ENCODE data around the gene DDX10.
A peak's percentile ranks its signal among the peaks of the same experiment; 100 is the strongest.

The DDX10 gene

DNA sequence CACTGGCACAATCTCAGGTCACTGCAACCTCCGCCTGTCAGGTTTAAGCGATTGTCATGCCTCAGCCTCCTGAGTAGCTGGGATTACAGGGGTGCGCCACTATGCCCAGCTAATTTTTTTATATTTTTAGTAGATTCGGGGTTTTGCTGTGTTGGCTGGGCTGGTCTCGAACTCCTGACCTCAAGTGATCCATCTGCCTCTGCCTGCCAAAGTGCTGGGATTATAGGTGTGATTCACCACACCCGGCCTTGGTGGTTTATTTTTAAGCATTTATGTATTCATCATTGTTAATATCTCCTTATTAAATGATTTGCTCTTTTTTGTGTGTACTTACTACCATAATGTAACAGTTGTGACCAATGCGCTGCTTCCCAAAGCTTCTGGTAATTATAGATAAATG is 171.7 kb downstream of the DDX10 start:
- DNase-seq = no peak

DNA sequence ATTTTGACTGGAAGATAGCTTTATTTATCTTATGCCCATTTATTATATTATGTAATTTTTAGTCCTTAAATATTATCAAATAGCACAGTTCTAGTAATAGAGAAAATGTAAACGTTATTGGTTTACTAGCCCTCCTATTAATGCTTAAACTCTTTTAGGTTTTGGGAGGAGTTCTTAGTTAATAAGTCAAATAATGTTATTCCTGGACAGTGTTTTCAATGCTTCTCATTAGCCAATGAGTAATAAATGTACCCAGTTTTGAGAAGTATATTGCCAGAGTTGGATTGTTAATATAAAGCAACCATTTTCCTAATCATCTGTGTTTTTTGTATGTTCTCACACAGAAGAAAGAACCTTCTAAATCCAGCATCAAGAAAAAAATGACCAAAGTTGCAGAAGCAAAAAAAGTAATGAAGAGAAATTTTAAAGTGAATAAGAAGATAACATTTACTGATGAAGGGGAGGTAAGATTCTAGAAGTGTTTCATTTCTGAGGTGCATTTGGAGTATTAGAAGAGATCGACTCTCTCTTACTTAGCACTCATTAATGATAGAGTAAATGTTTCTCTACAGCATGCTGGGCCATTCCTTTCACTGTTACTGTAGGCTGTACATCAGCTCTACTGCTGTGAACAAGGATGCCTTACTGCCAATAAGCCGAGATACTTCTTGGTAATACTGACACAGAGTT is 173.4 kb downstream of the DDX10 start:
- DNase-seq = no peak

DNA sequence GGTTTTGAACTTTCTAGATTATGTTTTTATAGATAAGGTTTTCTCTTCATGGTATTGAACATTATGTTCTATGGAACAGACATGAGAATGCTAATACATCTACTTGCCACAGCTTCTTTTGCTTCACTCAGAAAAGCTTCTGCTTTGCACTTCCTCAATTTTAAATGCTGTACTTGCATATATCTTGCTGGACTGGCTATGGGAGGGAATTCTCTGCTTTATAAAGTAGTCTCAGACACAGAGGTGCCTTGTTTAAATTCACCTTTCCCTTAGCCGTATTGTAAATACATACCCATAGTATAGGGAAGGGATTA is 173.9 kb downstream of the DDX10 start:
- no peak for DNase-seq

DNA sequence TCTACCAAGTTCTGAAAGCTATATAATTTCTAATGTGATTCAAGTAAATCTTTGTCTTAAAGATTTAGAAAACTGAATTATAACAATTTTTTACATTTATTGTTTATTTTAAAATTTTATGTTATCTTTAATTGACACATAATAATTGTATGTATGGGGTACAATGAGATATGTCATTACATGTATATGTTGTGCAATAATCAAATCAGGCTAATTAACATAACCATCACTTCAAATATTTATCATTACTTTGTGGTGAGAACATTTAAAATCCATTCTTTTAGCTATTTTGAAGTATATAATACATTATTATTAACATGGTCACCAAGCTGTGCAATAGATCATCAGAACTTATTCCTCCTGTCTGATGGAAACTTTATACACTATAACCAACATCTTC is 181.1 kb downstream of the DDX10 start:
- no peak for DNase-seq

DNA sequence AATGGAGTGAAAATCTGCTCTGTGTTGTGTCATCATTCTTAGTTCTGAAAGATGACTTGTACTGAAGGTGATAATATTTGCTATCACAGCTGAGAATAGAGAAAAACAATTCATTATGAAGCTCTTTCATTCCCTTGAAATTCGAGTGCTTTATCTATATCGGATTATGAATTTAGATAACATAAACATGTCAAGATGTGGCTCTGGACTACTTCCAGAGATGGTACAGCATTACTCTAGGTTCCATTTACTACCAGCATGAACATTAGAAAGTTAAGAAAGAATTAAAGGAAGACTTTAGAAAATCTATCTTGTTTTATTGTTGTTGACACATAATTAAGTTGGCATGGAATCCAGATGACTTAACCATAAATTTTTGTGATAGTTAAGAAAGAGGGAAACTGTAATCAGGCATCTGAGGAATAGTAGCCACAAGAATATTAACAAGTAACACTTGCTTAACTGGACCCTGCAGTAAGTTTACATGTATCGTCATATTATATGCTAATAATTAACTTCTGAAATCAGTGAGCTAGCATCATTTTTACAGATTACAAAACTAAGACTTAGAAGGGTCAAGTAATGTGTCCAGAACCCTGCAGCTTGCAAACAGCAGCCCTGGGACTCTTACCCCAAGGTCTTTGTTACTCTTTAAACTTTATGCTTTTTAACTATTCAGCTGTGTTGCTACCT is 182.6 kb downstream of the DDX10 start:
- no peak for DNase-seq

DNA sequence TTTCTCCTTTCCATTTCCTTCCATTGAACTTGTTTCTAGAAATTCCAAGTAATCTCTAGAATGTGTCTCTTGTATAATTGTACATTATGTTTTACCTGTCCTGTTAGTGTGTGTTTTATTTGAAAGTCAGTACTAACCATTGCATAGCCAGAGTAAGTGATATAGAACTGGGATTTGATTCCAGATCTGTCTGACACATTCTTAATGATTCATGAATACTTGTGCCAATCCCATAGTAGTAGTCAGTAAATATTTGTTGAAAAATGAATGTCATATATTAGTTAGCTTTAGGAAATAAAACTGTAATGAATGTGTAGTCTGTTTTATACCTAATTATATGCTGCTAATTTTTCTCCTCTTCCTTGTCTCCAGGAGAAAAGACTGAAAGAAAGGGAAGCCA is 186.9 kb downstream of the DDX10 start:
- DNase-seq = no peak

DNA sequence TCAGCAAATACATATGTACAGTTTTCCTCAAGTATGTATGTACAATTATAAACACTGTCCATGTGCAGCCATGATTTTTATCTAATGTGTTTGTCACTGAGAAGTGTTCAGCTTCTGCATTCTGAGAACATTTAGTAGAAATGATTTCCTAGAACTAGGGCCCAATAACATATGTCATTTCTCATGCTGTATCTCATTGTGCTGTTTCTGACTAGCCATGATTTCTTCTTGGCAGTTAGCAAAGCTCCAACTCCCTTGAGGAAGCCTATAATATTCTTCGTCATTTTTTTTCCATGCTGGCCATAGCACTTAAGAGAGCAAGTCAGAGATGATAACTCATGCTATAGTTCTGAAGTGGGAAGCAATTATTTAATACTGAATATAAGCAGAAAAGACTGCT is 187.8 kb downstream of the DDX10 start:
- no peak for DNase-seq

DNA sequence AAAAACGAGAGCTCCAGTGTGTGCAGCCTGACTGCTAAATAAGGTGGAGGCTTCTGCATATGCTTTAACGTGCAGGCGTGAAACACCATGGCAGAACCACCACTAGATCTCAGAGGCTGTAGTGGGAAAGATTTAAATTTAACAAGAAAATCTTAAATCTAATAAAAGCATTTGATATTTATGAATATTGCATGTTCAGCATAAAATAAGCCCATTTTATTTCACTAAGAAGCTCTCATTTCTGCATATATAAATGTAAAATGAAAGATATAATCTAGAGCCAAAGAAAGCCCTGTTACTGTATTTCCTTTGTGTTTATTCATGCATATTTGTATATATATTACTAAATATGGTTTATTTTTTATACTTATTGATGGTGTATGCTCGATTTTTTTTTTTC is 188.3 kb downstream of the DDX10 start:
- DNase-seq = no peak

DNA sequence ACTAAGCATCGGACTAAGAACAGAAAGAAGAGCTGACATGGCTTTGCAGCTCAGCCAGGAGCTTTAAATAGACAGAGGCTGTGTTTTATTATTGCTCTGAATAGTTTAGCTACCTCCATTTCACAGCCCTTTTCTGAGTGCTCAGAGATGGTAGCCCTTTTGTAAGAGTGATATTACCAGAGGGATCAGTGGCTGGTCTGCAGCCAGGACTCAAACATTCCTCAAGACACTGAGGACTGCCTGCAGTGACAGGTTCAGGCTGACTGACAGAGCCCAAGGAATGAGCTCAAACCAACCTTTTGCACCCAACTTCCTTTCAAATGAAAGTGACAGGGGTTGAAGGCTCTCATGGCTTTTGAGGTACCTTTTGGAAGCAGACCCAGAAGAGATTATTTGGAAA is 189.0 kb downstream of the DDX10 start:
- no peak for DNase-seq

DNA sequence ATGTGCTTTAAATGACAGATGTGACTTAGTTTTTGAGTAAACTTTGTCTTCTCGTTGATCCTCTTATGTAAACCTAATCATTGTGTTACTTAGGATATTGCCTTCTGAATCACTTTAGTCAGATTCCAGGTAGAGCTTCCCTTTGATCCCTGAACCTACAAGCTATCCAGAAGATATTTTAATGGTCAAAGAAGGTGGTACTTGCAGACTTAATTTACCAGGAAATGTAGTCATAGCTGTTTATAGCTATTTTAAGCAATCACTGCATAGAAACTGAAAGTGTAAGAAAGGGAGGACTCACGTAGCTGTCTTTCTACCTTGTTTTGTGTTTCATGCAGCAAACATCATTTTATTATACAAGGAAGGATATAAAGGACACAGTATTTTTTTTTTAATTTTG is 189.5 kb downstream of the DDX10 start:
- no peak for DNase-seq

DNA sequence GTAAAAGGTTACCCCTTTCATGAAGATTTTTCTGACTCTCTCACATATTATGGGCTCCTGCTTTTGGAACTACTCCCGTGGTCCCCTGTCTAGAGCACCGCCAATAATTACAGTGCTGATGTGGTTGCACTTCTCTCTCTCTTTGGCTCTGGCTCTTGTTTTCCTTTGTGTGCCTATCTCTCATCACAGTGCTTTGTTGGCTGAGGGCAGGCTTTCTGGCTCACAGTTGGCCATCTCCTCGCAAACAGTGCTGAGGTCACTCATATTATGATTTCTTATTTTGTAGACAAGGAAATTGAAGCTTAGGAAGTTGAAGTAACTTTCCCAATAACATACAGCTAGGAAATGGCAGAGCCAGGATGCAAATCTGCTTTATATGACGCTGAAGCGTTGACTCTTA is 192.5 kb downstream of the DDX10 start:
- peak; percentile 2 for DNase-seq

DNA sequence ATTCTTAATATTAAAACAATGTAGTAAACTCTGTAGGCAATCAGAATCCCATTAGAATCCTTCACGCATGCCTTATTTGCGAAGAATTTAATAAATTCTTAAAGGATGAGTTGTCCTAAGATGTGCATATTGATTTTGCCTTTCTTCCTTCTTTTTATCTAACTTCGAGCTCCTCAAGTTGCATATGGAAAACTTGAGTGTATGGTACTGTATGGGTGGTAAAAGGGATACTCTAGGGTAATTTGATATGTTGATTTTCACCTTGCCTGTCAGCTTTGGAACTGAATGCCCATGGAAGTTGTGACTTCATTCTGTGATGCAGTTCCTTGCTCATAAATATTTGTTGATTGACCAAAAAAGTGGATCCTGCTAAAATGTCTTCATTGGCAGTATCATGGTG is 193.8 kb downstream of the DDX10 start:
- DNase-seq = no peak

DNA sequence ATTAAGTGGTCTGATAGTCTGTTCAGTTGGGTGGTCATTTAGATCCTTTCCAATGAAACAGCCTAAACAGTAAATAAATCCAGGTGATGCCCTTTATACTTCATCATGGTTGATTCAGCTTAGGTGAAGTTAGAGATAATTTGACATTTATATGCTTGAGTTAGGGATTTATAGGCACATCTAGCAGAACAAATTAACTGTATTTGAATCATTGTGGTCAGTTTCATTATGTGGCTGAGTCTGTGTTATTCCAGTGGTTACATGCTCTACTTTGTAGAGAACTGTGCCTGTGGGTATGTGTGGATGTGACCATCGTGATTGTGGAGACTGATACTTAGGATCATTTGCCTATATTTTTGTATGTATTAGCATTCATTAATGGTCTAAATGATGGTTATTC is 194.6 kb downstream of the DDX10 start:
- no peak for DNase-seq

DNA sequence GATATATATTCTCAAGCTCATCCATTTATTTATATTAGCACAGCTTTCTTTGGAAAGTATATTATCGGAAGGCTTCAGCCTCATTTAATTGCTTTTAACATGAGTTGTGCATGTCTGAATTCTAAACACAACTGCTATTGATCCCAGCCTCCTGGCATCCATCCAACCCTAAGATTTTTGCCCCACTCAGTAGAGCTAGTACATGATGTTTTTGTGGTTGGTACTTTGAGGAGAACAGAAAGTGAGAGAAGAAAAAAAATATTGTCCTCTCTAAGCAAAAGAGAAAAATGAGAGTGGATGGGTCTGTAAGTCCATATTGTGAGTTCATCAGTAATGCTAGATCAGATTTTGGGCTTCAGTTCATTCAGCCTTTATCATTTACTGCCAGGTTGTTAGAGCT is 198.7 kb downstream of the DDX10 start:
- DNase-seq = no peak

DNA sequence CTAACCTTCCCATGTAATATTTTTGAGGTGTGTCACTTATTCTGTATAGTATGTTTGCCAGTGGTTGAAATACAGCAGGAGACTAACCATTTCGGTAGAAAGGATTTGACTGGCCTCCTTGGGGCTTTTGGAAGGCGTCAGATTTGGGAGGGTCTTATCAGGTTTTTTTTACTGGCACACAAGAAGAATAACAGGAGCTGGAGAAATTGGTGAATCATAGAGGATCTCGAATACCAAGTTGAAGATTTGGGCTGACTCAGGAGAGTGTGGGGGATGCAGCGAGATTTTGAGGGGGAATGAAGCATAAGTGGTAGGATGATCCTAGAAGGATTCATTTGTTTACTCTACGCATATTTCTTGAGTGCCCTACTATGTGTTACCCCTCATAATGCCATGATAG is 200.5 kb downstream of the DDX10 start:
- no peak for DNase-seq

DNA sequence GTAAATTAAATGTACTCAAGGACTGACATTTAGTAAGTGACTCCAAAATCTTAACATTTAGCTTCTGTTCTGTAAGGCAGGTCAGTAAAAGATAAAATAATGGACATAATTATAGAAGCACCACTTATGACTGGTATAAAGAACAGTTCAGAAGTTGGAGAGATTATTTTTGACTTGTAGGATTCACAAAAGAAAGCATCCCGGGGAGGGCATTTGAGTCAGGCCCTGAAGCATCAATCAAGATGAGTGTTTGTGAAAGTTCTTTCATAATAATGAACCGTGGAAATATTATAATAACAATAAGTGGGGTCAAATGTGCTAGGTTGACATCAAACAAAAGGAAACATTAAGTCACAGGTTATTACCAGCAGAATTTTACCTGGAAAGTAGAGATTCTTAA is 201.9 kb downstream of the DDX10 start:
- DNase-seq = no peak

DNA sequence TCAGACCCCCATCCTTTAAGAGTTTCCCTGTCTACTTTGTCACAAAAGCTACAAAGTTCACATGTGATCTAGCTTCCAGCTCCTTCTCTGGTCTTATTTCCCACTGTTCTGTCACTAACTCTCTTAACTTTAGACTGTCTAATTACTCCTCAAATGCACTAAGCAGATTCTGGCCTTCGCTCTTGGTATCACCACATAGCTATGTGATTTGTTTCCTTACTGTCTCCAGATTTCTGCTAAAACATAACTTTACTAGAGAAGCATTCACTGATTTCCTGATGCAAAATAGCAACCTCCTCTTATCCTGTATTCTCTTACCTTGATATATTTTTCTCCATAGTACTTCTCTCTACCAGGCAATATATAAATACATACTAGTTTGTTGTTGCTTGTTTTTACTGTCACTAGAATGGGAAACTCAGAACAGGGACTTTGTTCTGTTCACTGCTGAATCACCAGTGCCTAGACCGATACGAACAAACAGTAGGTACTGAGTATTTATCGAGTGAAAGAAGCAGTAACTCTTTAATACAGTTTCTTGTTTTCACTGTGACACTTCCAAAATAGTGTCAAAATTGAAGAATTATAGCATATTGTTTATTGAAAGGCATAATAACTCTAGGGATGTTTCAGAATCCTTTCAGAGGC is 205.6 kb downstream of the DDX10 start:
- DNase-seq = no peak

DNA sequence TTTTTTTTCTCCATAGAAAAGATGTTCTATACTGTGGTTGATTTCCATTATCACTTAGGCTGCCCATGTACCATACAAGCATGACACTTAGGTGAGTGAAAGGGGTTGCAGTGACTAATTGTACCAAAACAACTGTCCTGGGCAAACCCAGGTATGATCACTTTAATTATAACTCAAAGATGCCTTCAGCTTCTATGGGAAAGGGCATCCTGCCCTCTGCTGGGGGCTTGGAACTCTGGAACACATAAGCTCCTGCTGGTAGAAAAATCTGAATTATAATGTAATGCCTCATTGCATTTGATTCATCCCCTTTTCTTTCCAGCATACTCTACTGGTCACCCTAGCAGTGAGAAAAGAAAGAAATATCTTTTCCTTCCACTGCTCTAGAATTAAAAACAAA is 206.3 kb downstream of the DDX10 start:
- peak; percentile 28 for DNase-seq

DNA sequence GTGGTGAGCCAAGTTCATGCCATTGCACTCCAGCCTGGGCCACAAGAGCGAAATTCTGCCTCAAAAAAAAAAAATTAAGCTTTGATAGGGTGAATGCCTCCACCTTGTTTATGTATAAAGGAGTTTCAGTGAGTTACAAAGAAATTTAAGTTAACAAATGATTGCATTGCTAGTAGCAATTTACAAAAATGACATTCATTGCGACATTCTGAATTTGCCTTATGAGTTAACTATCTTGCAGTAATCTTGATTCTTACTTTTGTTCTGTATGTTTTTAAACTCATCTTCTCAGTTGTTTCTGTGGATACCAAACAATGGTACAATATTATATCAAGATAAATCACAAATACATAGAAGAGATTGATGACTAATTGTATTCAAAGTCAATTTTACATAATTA is 207.0 kb downstream of the DDX10 start:
- DNase-seq = no peak

DNA sequence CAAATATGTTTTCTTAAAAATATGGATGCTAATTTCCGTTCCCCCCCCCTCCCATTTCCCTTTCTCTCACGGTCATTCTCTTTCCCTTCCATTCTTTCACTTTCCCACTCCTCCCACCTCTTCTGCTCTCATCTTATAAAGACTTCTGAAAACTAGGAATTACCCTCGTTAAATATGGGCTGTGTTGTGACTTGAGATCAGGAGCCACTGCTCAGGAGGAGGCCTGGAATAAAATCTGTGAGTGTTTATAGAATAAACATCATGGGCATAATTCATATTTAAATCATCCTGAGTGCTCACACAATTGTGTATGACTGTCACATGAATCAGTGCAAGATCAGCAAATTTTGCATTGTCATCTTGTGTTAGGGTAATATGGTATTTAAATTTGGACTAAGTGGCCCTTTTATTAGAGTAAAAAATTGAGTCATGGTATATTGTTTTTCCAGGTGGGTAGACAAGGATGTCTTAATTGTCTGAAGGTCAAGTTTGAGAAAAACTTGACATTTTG is 208.0 kb downstream of the DDX10 start:
- no peak for DNase-seq

DNA sequence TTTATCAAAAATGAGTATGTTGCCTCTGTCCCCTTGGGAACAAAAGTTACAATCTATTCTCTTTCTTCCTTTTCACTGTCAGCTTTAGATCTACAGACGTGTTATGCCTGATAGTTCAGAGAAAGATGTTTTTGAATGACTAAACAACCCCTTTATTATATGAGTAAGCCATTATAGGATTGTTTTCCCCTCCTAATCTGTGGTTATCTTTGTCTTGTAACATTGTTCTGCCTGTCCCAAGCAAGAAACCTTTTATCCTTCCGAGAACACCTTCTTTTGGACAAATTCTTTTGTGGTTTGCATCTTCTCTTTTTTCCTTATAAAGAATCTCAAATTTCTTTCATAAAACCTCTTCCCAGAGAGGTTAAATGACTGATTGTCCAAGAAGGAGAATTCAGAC is 208.4 kb downstream of the DDX10 start:
- no peak for DNase-seq

DNA sequence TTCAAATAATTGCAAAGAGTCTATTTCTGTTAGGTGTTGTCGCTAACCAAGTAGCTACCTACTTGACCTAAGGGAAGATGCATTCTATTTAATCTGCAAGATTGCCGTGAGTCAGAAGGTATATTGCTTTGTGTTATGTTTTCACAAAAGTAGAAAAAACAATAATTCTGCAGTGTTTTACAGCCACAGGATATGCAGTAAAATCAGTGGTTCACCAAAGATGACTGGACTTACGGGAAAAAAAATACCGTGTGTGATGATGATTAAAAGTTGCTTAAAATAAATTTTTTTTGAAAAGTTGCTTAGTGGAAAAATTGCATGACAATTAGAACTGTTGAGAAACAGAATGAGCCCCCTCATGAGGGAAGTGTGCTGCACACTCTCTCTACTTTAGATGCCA is 209.1 kb downstream of the DDX10 start:
- no peak for DNase-seq

DNA sequence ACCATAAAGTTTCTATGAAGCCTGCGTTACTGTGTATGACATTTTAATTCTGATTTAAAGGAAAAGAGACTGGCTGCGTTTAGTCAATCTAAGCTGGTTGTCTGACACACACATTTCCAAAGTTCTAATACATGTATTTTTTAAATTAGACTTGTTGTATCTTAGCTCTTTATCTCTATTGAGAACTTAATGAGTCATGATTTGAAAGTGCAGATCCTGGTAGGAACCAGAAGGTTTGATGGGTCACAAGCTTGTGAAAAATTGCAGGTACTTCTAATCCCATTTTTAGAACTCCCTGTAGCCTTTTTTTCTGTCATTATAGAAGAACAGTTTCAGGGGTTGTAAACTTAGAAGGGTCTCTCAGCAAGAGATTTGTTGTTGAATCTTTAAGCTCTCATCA is 210.3 kb downstream of the DDX10 start:
- DNase-seq = no peak

DNA sequence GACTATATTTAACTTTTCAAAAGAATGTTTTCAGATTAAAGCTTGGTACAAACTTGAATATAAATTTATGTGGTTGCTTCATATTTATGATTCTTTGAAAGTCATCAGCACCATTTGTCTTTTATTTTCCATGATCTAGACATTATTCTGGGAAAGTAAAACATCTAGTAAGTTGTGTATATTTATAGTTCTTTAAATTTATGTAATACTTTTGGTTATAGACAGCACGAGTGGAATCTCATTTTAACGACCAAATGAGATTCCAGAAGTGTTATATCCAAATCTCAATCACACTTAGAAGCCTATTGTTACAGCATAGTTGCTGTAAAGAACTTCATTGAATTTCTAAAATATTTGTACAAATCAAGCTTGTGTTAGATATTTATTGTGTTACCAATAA is 212.3 kb downstream of the DDX10 start:
- DNase-seq = no peak

DNA sequence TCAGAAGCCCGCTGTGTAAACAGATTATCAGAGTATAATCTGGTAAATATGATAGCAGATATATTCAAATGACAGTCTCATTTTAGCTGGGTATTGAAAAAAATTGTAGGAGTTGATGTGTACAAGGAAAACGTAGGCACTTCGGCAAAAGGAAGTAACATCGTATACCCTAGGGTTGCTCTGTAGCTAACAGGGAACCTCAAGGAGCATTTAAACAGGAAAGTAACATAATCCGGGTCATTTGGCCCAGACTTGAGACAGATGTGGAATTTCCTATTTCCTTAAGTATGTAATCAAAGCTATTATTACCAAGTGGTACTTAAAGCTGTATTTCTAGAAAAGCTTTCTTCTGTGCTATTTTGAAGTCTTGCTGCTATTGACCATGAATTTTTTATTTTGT is 215.6 kb downstream of the DDX10 start:
- no peak for DNase-seq
